Endothelial cell of umbilical vein (primary cell): ENCODE measurements around the gene ARHGEF33. TPM values are rescaled to one million over a fixed set of nuclear protein-coding genes. Genes with fewer than 3 reads are reported as not detected.

Source experiments
- BruUV-seq: library from RNA; stranded (reverse); fragments of 400-500 nt; replicated peaks from 2 replicates; lab custom pipeline; 2021; lab: Mats Ljungman, UMichigan
- CTCF ChIA-PET: fragments of 300-600, 350-600 bp; sonication (Branson Sonifier 250); formaldehyde crosslinking; loops from one replicate; lab custom pipeline; 2021; ENCODE audit warnings: antibody characterized with exemption, inconsistent platforms; lab: Charles Lee
- POLR2A ChIA-PET: fragments of 300-600, 350-600 bp; sonication (Branson Sonifier 250); formaldehyde crosslinking; loops from one replicate; lab custom pipeline; 2021; ENCODE audit warnings: antibody characterized with exemption, inconsistent platforms; lab: Charles Lee
- DNase-seq: peaks from one replicate; pipeline ENCODE4 v3.0.0-alpha.2; 2011; ENCODE audit warnings: low read depth, low spot score
- FAIRE-seq: peaks from 2 replicates; lab custom pipeline; 2011; peaks lifted over from hg19 to GRCh38; lab: Jason Lieb, UNC
- H2AFZ ChIP-seq: 2 replicates; pipeline ENCODE4 v1.6.0; 2012; ENCODE audit warnings: low read depth, low read length, control low read depth, inconsistent platforms
- H3K27ac ChIP-seq: 2 replicates; pipeline ENCODE4 v1.5.1; 2011; ENCODE audit warnings: low read depth, mild to moderate bottlenecking, control low read depth, low read length, moderate library complexity; ENCODE audit not compliant: insufficient read depth
- H3K27me3 ChIP-seq, 2 experiments: 2 replicates each; pipeline versions ENCODE4 v1.6.0 to v1.6.1; 2011; ENCODE audit warnings: low read length in 2 of 2, mixed read lengths in 1 of 2; ENCODE audit not compliant: control insufficient read depth in 2 of 2, insufficient read depth in 2 of 2
- H3K36me3 ChIP-seq, 2 experiments: 2 replicates in 1 of 2; 3 replicates in 1 of 2; pipeline ENCODE4 v1.5.1; 2011; ENCODE audit warnings: low read length in 2 of 2, mild to moderate bottlenecking in 1 of 2, moderate library complexity in 1 of 2; ENCODE audit not compliant: control insufficient read depth in 2 of 2, insufficient read depth in 2 of 2; ENCODE audit errors: extremely low read depth in 1 of 2
- H3K4me1 ChIP-seq: 3 replicates; pipeline ENCODE4 v1.5.1; 2011; ENCODE audit warnings: mild to moderate bottlenecking, low read length; ENCODE audit not compliant: control insufficient read depth, insufficient read depth; ENCODE audit errors: extremely low read depth
- H3K4me2 ChIP-seq: 2 replicates; pipeline ENCODE4 v1.6.1; 2011; ENCODE audit warnings: low read length, control low read depth, mixed read lengths; ENCODE audit not compliant: insufficient read depth
- H3K4me3 ChIP-seq, 3 experiments: fragments of 200-600 bp in 1 of 3; sonication (generic), shearing (Covaris generic) in 1 of 3; replicated peaks in 1 of 3; 2 replicates each; pipeline ENCODE4 v1.5.1; 2011 to 2016; ENCODE audit warnings: control low read depth in 3 of 3, low read length in 3 of 3, mild to moderate bottlenecking in 2 of 3, inconsistent platforms in 1 of 3, low read depth in 1 of 3, moderate library complexity in 1 of 3; ENCODE audit not compliant: insufficient read depth in 1 of 3
- H3K79me2 ChIP-seq: 2 replicates; pipeline ENCODE4 v1.6.0; 2012; ENCODE audit warnings: low read length, inconsistent platforms; ENCODE audit not compliant: control insufficient read depth, insufficient read depth
- H3K9ac ChIP-seq: replicated peaks from 2 replicates; pipeline ENCODE3; 2011; ENCODE audit warnings: low read length, control low read depth; ENCODE audit not compliant: insufficient read depth; ENCODE audit errors: extremely low read depth
- H3K9me1 ChIP-seq: replicated peaks from 3 replicates; pipeline ENCODE4 v1.6.0; 2011; ENCODE audit warnings: mild to moderate bottlenecking, low read length; ENCODE audit not compliant: control insufficient read depth, insufficient read depth; ENCODE audit errors: extremely low read depth
- H3K9me3 ChIP-seq: replicated peaks from 2 replicates; pipeline ENCODE4 v1.5.1; 2012; ENCODE audit warnings: low read length, inconsistent platforms; ENCODE audit not compliant: control insufficient read depth, insufficient read depth
- H4K20me1 ChIP-seq: replicated peaks from 2 replicates; pipeline ENCODE3; 2011; ENCODE audit warnings: mild to moderate bottlenecking, low read length; ENCODE audit not compliant: control insufficient read depth, insufficient read depth; ENCODE audit errors: extremely low read depth
- CTCF ChIP-seq, 2 donors: IDR thresholded peaks; 1 replicate in 1 of 2; 2 replicates in 1 of 2; pipeline ENCODE4 v1.5.1; 2011; ENCODE audit warnings: low read length in 2 of 2, mild to moderate bottlenecking in 2 of 2, moderate library complexity in 2 of 2, control low read depth in 1 of 2, inconsistent platforms in 1 of 2, low read depth in 1 of 2; ENCODE audit not compliant: insufficient read depth in 1 of 2; ENCODE audit errors: extremely low read depth in 1 of 2
- EZH2 ChIP-seq: IDR thresholded peaks from 2 replicates; pipeline ENCODE4 v1.6.1; 2012; ENCODE audit warnings: borderline replicate concordance, low read depth, mild to moderate bottlenecking, moderate library complexity, low read length, inconsistent platforms; ENCODE audit not compliant: severe bottlenecking
- FOS ChIP-seq: IDR thresholded peaks from 2 replicates; pipeline ENCODE4 v1.6.1; 2011; ENCODE audit warnings: mild to moderate bottlenecking, low read length, moderate library complexity, borderline replicate concordance; ENCODE audit not compliant: insufficient read depth
- GATA2 ChIP-seq: IDR thresholded peaks from 2 replicates; pipeline ENCODE4 v1.7.0; 2011; ENCODE audit warnings: low read depth, mild to moderate bottlenecking, moderate library complexity, mixed read lengths, low read length; ENCODE audit not compliant: insufficient read length, insufficient read depth
- JUN ChIP-seq: IDR thresholded peaks from 2 replicates; pipeline ENCODE4 v1.6.1; 2011; ENCODE audit warnings: borderline replicate concordance, low read depth; ENCODE audit not compliant: insufficient read length, insufficient read depth
- MAX ChIP-seq: IDR thresholded peaks from 2 replicates; pipeline ENCODE4 v1.6.1; 2011; ENCODE audit not compliant: insufficient read depth, insufficient read length
- MYC ChIP-seq: IDR thresholded peaks from one replicate; pipeline ENCODE4 v1.6.1; 2011; ENCODE audit warnings: mild to moderate bottlenecking, low read depth, low read length
- POLR2A ChIP-seq: IDR thresholded peaks from 2 replicates; pipeline ENCODE4 v1.6.1; 2012; ENCODE audit warnings: low read depth, mild to moderate bottlenecking, control low read depth, low read length
- POLR2AphosphoS5 ChIP-seq: IDR thresholded peaks from 2 replicates; pipeline ENCODE4 v1.6.1; 2012; ENCODE audit warnings: low read depth, mild to moderate bottlenecking, control low read depth, low read length, moderate library complexity; ENCODE audit not compliant: insufficient read depth
- dilution Hi-C: fragments of 300-500 bp; cut with MboI; formaldehyde crosslinking; loops from one replicate; pipeline ENCODE4 v1.15.0; 2019; ENCODE audit warnings: low sequenced_read_pairs; ENCODE audit not compliant: extremely low pct_ligation_motif_present
- intact Hi-C: fragments of 100-400 bp; cut with micrococcal nuclease; formaldehyde crosslinking; loops from one replicate; pipeline ENCODE4 v1.10.0; 2022
- polyA plus RNA-seq, 4 experiments: library from polyadenylated mRNA; depleted of rRNA in 3 of 4; stranded (reverse) in 3 of 4; unstranded in 1 of 4; fragments of >200 nt; gene quantifications; 2 replicates each; pipeline versions ENCODE4 v1.2.1 to v1.2.3, GENCODE V29; 2011 to 2012; ENCODE audit warnings: missing spikeins in 1 of 4
- total RNA-seq: library from RNA; stranded (reverse); gene quantifications from 2 replicates; pipeline ENCODE4 v1.2.3, GENCODE V29; 2021

ARHGEF33 gene
- total and polyA plus RNA-seq, 2 donors (not counting 3 experiments of a cell fraction or from before 2014, with no cell fraction given) = 0.15 to 0.18 TPM

GRCh38 chr2:38934742-38935141, 45.1 kb downstream of the ARHGEF33 start:
- dilution Hi-C loops = no loop called here
- H3K4me3 ChIP-seq = no peak overlapping the region
- no peaks in the 10 kb centered on the region for H3K36me3 ChIP-seq
- H3K9ac ChIP-seq = no peak overlapping the region
- H3K4me1 ChIP-seq = no peaks in the 10 kb centered on the region
- FAIRE-seq = no peak
- no peak overlapping the region for H2AFZ ChIP-seq
- no TSS peak for BruUV-seq
- H3K27me3 ChIP-seq = peaks cover 0 to 2% of the 10 kb centered on the region in 2 experiments
- CTCF ChIA-PET = no interaction called here
- POLR2A ChIA-PET = no interaction called here
- H3K79me2 ChIP-seq = no peaks in the 10 kb centered on the region
- H3K27ac ChIP-seq = no peak overlapping the region
- no peak for DNase-seq
- H3K9me3 ChIP-seq = no peaks in the 10 kb centered on the region
- no peaks in the 10 kb centered on the region for H3K9me1 ChIP-seq
- intact Hi-C loops = no loop called here
- no peak overlapping the region for H3K4me2 ChIP-seq
- TF ChIP-seq GATA2 = no peak
- no peak for TF ChIP-seq MYC
- no peak for TF ChIP-seq CTCF (IDR thresholded peaks at IDR 0.05; ENCODE audit: extremely low read depth in 1 of 2, insufficient read depth in 1 of 2, low read depth in 1 of 2, low read length in 2 of 2)
- no peak for TF ChIP-seq POLR2AphosphoS5
- TF ChIP-seq MAX = no peak
- TF ChIP-seq POLR2A = no peak
- no peak for TF ChIP-seq FOS
- TF ChIP-seq EZH2 = no peak
- TF ChIP-seq JUN = no peak
- H4K20me1 ChIP-seq = no peaks in the 10 kb centered on the region
